GM21390 (cell line): ENCODE data around the gene DENND4B.
"Not testable (repeated sequence)": the region's sequence is repeated elsewhere in the genome, so short reads cannot be mapped to it uniquely, and the experiment has no call there.

Experiments
- ATAC-seq: cut with Tn5 transposase; IDR thresholded peaks from one replicate; pipeline ENCODE4 v1.9.1; 2021; ENCODE audit not compliant: unreplicated experiment

DENND4B gene

GRCh38 chr1:153946622-153947241, at the start of gene DENND4B:
TSS of gene DENND4B (minus strand) at chr1:153946718. CDS start at chr1:153944374, 2,344 bp downstream.
- ATAC-seq, result peak; percentile 66

- no peak for ATAC-seq
These were observed 49.1 kb upstream of the DENND4B start for GRCh38 chr1:153995640-153996039.

GRCh38 chr1:153995202-153995601, 48.7 kb upstream of the DENND4B start:
- ATAC-seq, result no peak

- ATAC-seq, result no peak
These were observed 45.3 kb upstream of the DENND4B start for GRCh38 chr1:153991806-153992205.

GRCh38 chr1:153991151-153991630, 44.7 kb upstream of the DENND4B start:
- no peak for ATAC-seq

GRCh38 chr1:153990468-153991150, 44.1 kb upstream of the DENND4B start, which contains the start of gene RPS27:
TSS of gene RPS27 (plus strand) at chr1:153990762. CDS start at chr1:153990797, 35 bp downstream.
- ATAC-seq, result peak; percentile 75

- no peak for ATAC-seq
These were observed 41.1 kb upstream of the DENND4B start for GRCh38 chr1:153987621-153988020.

GRCh38 chr1:153985941-153986761, 39.6 kb upstream of the DENND4B start, which contains the start of gene RAB13:
TSS of gene RAB13 (minus strand) at chr1:153986339. CDS start at chr1:153986236, 103 bp downstream.
- no peak for ATAC-seq

- ATAC-seq, result no peak
These were observed 38.9 kb upstream of the DENND4B start for GRCh38 chr1:153985341-153985912.

GRCh38 chr1:153984123-153984894, 37.8 kb upstream of the DENND4B start:
- ATAC-seq, result no peak

- not testable (repeated sequence) for ATAC-seq
These were observed 35.2 kb upstream of the DENND4B start for GRCh38 chr1:153981735-153982134.

GRCh38 chr1:153979091-153979490, 32.6 kb upstream of the DENND4B start:
- ATAC-seq, result not testable (repeated sequence)

- no peak for ATAC-seq
These were observed 31.9 kb upstream of the DENND4B start for GRCh38 chr1:153978274-153978909.

GRCh38 chr1:153977250-153978240, 31.0 kb upstream of the DENND4B start, which contains the start of gene JTB:
TSS of gene JTB (minus strand) at chr1:153977674. CDS start at chr1:153977252, 422 bp downstream.
- no peak for ATAC-seq

- no peak for ATAC-seq
These were observed 30.3 kb upstream of the DENND4B start for GRCh38 chr1:153976819-153977249.

- no peak for ATAC-seq
These were observed 27.0 kb upstream of the DENND4B start for GRCh38 chr1:153973525-153973924.

GRCh38 chr1:153973071-153973470, 26.6 kb upstream of the DENND4B start:
- ATAC-seq, result no peak

GRCh38 chr1:153970346-153970745, 23.8 kb upstream of the DENND4B start:
- no peak for ATAC-seq
